GM15510 (cell line): ENCODE data around the gene CAMKMT.

ENCODE experiments used
- POLR2A ChIP-seq: IDR thresholded peaks from 3 replicates; pipeline ENCODE4 v1.6.1; 2011; ENCODE audit warnings: borderline replicate concordance; ENCODE audit not compliant: insufficient read length; ENCODE audit errors: extremely low read depth

The CAMKMT gene

DNA sequence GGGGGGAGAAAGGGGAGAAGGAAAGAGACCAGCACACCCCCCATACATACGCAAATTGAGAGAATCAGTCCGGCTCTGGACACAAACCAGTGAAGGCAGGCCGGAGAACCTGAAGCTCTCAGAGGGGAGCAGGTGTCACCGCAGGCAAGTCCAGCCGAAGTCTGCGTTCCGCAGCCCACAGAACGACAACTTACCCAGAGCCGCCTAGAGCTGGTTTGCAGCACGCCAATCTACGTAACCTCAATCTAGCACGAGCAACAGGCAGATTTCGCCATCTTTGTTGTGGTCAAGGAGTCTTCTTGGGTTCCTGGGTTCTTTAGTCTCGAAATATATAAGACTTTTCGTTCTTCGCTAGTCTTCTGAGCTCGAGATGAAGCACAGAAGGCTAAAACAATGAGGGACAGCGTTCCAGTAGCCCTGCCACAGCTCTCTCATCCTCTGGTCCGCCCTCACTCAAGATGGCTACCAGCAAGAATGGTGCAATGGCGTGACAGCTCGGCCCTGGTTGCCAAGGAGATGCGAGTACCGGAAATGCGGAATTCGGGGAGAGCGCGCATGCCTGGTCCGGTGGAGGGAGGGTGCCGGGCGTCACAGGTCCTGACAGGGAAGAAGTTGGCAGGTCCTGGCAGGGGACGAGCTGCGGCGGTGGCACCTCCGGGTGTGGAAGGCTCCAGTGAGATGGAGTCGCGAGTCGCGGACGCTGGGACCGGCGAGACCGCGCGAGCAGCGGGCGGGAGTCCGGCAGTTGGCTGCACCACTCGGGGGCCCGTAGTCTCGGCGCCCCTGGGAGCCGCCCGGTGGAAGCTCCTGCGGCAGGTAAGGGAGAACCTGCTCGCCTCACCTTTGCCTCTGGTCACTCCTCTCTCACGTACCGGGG lies at the start of gene CAMKMT, which contains the start of gene PREPL:
TSS of gene CAMKMT (plus strand) at position 618 of the 877 bp plus-strand sequence.
TSS of gene PREPL (minus strand) at position 165 of the 877 bp plus-strand sequence. CDS start 15,152 bp downstream, outside the sequence.
- TF ChIP-seq POLR2A = peak; percentile 94

- no peak for TF ChIP-seq POLR2A
These were observed 47.4 kb upstream of the CAMKMT start for GRCh38 chr2:44314362-44314761.

DNA sequence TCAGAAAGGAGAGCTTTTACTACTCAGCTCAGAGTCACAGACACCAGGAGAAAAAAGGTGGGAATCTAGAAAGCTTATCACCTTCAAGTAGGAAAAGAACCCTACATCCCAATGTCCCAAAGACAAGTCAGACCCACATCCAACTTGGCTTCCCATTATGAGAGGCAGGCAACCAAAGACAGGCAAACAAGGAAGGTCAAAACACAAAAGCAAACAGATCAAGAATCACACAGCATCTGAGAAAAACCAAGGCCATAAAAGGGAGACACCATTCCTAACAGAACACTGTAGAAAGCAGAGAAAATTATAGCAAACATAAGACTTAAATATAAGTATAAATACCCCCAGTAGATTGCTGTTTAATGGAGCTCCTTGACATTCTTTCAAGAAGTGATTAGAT lies 45.8 kb upstream of the CAMKMT start:
- TF ChIP-seq POLR2A = no peak

DNA sequence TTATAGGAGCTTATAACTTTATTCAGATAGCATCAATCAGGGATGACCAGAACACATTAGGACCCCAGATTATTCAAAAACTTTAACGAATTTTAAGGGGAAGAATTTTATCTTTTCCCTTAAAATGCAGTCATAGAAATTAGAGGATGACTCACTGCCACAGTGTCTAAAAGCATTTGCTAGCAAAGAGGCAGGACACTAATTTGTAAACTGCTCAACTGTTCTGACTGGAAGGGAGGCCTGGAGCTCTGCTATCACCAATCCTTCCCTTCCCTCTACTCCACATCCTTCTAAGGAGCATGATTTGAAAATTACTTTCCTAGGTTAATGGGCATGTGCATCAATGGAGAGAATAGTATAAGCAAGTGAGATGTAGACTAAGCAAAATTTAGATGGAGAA lies 40.9 kb upstream of the CAMKMT start:
- no peak for TF ChIP-seq POLR2A

- no peak for TF ChIP-seq POLR2A
These were observed 40.4 kb upstream of the CAMKMT start for GRCh38 chr2:44321360-44321759.

GRCh38 chr2:44324971-44325426 lies 36.7 kb upstream of the CAMKMT start:
- TF ChIP-seq POLR2A = no peak

- TF ChIP-seq POLR2A = no peak
These were observed 35.9 kb upstream of the CAMKMT start for GRCh38 chr2:44325897-44326296.

DNA sequence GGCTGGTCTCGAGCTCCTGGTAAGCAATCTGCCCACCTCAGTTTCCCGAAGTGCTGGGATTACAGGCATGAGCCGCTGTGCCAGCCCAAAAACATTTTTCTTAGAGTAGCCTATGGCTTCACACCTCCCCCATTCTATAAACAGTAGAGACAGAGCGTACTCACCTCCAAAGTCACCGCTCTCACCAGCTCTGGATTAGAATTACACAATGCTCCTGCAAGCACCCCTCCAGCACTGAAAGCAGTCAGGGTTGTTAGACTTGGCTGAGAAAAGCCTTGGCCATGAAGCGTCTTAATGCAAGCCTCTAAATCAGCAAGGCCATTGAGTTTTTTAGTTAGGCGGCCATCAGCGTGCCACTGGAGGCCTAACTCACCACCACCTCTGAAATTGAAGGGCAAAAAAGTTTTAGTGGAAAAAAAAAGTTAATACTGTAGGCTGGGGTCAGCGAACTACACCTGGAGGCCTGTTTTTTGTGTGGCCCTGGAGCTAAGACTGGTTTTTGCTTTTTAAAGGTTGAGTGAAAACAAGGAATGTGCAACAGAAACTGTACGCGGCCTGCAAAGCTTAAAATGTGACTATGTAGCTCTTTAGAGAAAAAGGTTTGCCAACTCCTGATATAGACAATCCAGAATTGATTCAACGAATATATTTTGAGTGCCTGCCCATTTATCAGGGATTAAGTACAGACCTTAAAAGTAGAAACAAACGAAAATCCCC lies 35.0 kb upstream of the CAMKMT start:
- no peak for TF ChIP-seq POLR2A

GRCh38 chr2:44328750-44329149 lies 33.0 kb upstream of the CAMKMT start:
- no peak for TF ChIP-seq POLR2A

GRCh38 chr2:44329343-44329742 lies 32.4 kb upstream of the CAMKMT start:
- TF ChIP-seq POLR2A = no peak

GRCh38 chr2:44330801-44331200 lies 30.9 kb upstream of the CAMKMT start:
- no peak for TF ChIP-seq POLR2A

- no peak for TF ChIP-seq POLR2A
These were observed 27.8 kb upstream of the CAMKMT start for GRCh38 chr2:44333994-44334393.

DNA sequence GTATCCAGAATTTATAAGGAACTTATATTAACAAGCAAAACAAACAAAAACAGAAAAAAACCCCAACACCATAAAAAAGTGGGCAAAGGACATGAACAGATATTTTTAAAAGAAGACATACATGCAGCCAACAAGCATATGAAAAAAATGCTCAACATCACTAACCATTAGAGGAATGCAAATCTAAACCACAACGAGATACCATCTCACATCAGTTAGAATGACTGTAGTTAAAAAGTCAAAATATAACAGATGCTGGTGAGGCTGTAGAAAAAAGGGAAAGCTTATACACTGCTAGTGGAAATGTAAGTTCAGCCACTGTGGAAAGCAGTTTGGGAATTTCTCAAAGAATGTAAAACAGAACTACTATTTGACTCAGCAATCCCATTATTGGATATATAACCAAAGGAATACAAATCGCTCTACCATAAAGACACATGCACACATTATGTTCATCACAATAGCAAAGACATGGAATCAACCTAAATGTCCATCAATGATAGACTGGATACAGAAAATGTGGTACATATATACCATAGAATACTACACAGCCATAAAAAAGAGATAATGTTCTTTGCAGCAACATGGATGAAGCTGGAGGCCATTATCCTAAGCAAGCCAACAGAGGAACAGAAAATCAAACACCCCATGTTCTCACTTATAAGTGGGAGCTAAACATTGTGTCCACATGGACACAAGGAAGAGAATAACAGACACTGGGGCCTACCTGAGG lies 25.8 kb upstream of the CAMKMT start:
- no peak for TF ChIP-seq POLR2A

GRCh38 chr2:44342854-44343253 lies 18.9 kb upstream of the CAMKMT start:
- TF ChIP-seq POLR2A = no peak

- no peak for TF ChIP-seq POLR2A
These were observed 14.2 kb upstream of the CAMKMT start for GRCh38 chr2:44347526-44347925.
